Iris pigment epithelial cell (primary cell): ENCODE measurements around the gene NCKAP5.
A peak's percentile ranks its signal among the peaks of the same experiment; 100 is the strongest.
"Not testable (repeated sequence)": the region's sequence is repeated elsewhere in the genome, so short reads cannot be mapped to it uniquely, and the experiment has no call there.

Source experiments
- DNase-seq: peaks from one replicate; pipeline ENCODE4 v3.0.0-alpha.2; 2011; ENCODE audit warnings: low read depth

NCKAP5 gene

GRCh38 chr2:132703396-132703795, 864.9 kb downstream of the NCKAP5 start:
- DNase-seq, result peak; percentile 73

- no peak for DNase-seq
Observed at GRCh38 chr2:132701810-132702209, 866.5 kb downstream of the NCKAP5 start.

GRCh38 chr2:132699802-132700201, 868.5 kb downstream of the NCKAP5 start:
- not testable (repeated sequence) for DNase-seq

- DNase-seq, result not testable (repeated sequence)
Observed at GRCh38 chr2:132698347-132698746, 869.9 kb downstream of the NCKAP5 start.

- DNase-seq, result no peak
Observed at GRCh38 chr2:132697556-132698205, 870.6 kb downstream of the NCKAP5 start.

- DNase-seq, result peak; percentile 57
Observed at GRCh38 chr2:132692816-132693215, 875.4 kb downstream of the NCKAP5 start.

- no peak for DNase-seq
Observed at GRCh38 chr2:132691556-132691955, 876.7 kb downstream of the NCKAP5 start.

GRCh38 chr2:132690664-132691303, 877.5 kb downstream of the NCKAP5 start:
- peak; percentile 36 for DNase-seq

GRCh38 chr2:132681766-132682165, 886.5 kb downstream of the NCKAP5 start:
- peak; percentile 57 for DNase-seq

- no peak for DNase-seq
Observed at GRCh38 chr2:132680544-132680943, 887.7 kb downstream of the NCKAP5 start.

GRCh38 chr2:132678483-132678882, 889.8 kb downstream of the NCKAP5 start:
- DNase-seq, result peak; percentile 52

GRCh38 chr2:132677661-132678060, 890.6 kb downstream of the NCKAP5 start:
- peak; percentile 42 for DNase-seq

GRCh38 chr2:132676999-132677398, 891.3 kb downstream of the NCKAP5 start:
- DNase-seq, result peak; percentile 9

- peak; percentile 93 for DNase-seq
Observed at GRCh38 chr2:132671151-132671835, 897.0 kb downstream of the NCKAP5 start.

- DNase-seq, result peak; percentile 24
Observed at GRCh38 chr2:132670496-132671150, 897.6 kb downstream of the NCKAP5 start.

GRCh38 chr2:132669908-132670495, 898.3 kb downstream of the NCKAP5 start, which contains the start of gene LYPD1:
Gene LYPD1 (minus strand): TSS chr2:132670205. CDS start chr2:132669932, 273 bp downstream.
- DNase-seq, result peak; percentile 12

GRCh38 chr2:132668987-132669907, 899.0 kb downstream of the NCKAP5 start:
- DNase-seq, result peak; percentile 24

- DNase-seq, result peak; percentile 9
Observed at GRCh38 chr2:132668189-132668823, 900.0 kb downstream of the NCKAP5 start.

- no peak for DNase-seq
Observed at GRCh38 chr2:132667706-132668105, 900.6 kb downstream of the NCKAP5 start.

- DNase-seq, result no peak
Observed at GRCh38 chr2:132665401-132666140, 902.7 kb downstream of the NCKAP5 start.
